Tibial nerve (tissue), 4 donors: ENCODE measurements around the gene THOC6.

Experiments used
- EP300 ChIP-seq, 2 donors: sonication (generic); formaldehyde crosslinking; IDR thresholded peaks; one replicate each; pipeline ENCODE4 v1.6.1; 2017; ENCODE audit warnings: antibody characterized with exemption in 2 of 2, mild to moderate bottlenecking in 1 of 2
- POLR2A ChIP-seq, 2 donors: fragments of 450-650 bp; IDR thresholded peaks; one replicate each; pipeline ENCODE4 v1.6.1; 2017; ENCODE audit warnings: antibody characterized with exemption in 2 of 2, mild to moderate bottlenecking in 2 of 2, moderate library complexity in 2 of 2
- TF ChIP-seq, protein P1 (sequence below), 5 experiments: fragments of 200-600 bp in 3 of 5; fragments of 450-650 bp in 2 of 5; sonication (generic) in 3 of 5; IDR thresholded peaks; one replicate each; pipeline ENCODE4 v1.5.1; 2016 to 2019; ENCODE audit warnings: antibody characterized with exemption in 5 of 5, mild to moderate bottlenecking in 3 of 5, moderate library complexity in 2 of 5

DNA sequence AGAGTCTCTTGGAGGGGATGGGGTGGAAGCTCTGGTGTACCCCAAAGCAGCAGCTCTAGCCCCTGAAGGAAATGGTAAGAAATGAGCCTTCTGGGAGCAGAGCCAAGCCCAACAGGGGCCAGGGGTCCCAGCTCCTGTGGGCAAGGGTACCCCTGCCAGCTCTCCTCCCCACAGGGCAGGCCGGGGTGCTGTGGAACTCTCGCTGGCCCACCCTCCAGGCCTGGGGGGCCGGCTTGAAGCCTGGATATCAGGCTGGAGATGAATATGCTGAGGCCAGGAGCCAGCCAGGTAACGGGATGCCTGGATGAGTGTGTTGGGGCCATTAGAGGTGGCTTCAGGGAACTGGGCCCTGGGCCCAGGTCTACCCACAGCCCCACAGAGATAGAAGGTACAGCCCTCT, 23.3 kb upstream of the THOC6 start:
- TF ChIP-seq, protein P1, sequence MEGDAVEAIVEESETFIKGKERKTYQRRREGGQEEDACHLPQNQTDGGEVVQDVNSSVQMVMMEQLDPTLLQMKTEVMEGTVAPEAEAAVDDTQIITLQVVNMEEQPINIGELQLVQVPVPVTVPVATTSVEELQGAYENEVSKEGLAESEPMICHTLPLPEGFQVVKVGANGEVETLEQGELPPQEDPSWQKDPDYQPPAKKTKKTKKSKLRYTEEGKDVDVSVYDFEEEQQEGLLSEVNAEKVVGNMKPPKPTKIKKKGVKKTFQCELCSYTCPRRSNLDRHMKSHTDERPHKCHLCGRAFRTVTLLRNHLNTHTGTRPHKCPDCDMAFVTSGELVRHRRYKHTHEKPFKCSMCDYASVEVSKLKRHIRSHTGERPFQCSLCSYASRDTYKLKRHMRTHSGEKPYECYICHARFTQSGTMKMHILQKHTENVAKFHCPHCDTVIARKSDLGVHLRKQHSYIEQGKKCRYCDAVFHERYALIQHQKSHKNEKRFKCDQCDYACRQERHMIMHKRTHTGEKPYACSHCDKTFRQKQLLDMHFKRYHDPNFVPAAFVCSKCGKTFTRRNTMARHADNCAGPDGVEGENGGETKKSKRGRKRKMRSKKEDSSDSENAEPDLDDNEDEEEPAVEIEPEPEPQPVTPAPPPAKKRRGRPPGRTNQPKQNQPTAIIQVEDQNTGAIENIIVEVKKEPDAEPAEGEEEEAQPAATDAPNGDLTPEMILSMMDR (IDR thresholded peaks at IDR 0.05): no peak
- TF ChIP-seq EP300 (IDR thresholded peaks at IDR 0.05): no peak
- no peak for TF ChIP-seq POLR2A (IDR thresholded peaks at IDR 0.05)
